Fibroblast of the conjunctiva (primary cell): ENCODE results near the gene SPPL2B.

Source experiments
- DNase-seq: peaks from one replicate; pipeline ENCODE4 v3.0.0-alpha.2; 2010; ENCODE audit warnings: low read depth

The SPPL2B gene

DNA sequence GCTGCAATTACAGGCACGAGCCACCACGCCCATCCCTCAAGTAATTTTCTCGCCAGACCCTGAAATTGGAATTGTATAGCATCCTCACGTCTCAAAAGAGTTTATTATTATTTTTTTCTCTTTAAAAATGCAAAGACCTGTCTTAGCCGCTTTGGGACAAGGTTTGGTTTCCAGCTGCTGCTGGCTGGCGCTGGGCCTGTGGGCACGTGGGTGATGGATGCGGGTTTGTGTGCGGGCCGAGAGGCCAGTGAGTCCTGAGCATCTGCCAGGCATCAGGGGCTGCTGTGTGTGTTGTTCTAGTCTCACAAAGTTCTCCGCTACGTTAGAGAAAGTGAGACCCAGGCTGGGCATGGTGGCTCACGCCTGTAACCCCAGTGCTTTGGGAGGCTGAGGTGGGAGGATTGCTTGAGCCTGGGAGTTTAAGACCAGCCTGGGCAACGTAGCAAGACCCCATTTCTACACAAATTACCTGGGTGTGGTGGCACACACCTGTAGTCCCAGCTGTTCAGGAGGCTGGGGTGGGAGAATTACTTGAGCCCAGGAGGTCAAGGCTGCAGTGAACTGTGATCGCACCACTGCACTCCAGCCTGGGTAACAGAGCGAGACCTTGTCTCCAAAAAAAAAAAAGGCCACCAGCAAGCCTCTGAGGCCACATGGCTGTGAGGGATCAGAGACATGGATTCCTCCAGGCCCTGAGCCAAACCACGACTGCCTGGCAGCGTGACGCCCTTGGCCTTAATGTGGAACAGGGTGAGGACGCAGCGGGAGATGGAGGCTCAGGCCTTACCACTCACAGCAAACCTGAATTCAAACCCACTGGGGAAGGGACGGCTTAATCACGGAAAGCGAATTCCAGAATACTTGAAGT is 26.9 kb downstream of the SPPL2B start:
- DNase-seq: no peak

DNA sequence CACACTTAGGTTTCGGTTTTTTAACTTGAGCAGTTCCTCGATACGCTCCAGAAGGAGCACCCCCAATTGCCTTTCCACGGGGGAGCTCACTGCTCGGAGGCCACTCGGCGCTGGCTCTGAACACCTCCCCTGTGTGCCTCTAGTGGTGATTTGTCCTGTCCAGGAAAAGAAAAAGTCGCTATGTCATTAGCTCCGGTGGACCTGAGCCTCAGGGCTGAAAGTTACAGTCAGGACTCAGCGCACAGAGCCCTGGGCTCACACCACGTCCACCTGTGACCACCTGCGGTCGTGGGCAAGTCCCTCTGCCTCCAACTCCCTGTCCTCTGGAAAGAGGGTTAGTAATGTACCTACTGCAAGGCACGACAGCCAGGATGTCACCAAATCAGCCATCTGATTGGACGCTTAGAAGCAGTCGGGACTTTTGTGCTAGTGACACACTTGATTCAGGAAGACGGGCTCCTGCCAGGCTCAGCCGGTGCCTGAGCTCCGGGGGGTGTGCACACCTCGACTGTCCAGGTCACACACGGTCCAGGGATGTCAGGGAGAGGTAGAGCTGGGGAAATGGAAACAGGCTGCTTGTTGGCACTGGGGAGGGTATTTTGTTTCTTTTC is 27.7 kb downstream of the SPPL2B start:
- DNase-seq: no peak

DNA sequence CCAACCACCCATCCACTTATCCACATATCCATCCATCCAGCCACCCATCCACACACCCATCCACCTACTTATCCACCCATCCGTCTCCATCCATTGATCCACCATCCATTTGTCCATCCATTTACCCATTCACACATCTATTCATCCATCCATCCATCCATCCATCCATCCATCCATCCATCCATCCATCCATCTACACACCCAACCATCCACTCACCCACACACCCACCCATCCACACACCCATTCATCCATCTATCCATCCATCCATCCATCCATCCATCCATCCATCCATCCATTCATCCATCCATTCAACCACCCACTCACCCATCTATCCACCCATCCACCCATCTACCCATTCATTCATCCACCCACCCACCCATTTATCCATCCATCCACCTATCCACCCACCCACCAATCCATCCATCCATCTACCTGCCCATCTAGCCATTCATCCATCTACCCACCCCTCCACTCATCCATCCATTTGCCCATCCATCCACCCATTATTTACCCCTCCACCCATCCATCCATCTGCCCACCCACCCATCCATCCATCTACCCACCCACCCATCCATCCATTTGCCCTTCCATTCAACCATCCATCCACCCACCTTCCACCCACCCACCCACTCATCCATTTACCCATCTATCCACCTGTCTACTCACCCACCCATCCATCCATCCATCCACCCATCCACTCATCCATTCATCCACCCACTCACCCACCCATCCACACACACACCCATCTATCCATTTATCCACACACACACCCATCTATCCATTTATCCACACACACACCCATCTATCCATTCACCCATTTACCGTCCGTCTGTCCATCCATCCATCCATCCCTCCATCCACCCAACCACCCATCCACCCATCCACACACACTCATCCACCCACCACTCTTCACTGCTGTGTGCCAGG is 29.1 kb downstream of the SPPL2B start:
- DNase-seq: no peak

DNA sequence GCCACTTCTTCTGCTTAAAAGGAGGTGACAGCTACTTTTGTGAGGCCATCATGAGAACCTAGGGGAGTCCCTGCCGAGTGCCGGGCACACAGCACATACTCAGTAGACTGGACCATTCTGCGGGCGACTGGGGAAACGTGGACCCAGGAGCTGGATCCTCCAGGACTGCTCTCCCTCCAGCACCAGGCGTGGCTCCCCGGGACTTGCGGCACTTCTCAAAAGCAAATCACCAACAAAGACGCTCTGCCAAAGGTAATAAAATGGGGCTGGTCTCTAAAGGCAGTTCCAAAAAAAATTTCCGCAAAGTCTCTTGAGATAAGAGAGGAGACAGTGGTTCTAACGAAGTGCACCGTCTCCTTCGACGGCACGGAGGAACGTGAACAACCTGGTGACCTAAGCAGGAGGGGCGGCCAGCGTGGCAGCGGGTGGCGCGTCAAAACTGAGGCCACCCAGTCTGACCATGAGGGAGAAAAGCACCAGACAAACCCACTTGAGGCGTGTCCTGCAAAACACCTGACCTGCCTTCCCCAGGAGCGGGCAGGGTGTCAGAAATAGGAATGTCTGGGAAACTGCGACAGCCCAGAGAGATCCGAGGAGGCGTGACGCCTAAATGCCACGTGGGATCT is 30.2 kb downstream of the SPPL2B start:
- no peak for DNase-seq

DNA sequence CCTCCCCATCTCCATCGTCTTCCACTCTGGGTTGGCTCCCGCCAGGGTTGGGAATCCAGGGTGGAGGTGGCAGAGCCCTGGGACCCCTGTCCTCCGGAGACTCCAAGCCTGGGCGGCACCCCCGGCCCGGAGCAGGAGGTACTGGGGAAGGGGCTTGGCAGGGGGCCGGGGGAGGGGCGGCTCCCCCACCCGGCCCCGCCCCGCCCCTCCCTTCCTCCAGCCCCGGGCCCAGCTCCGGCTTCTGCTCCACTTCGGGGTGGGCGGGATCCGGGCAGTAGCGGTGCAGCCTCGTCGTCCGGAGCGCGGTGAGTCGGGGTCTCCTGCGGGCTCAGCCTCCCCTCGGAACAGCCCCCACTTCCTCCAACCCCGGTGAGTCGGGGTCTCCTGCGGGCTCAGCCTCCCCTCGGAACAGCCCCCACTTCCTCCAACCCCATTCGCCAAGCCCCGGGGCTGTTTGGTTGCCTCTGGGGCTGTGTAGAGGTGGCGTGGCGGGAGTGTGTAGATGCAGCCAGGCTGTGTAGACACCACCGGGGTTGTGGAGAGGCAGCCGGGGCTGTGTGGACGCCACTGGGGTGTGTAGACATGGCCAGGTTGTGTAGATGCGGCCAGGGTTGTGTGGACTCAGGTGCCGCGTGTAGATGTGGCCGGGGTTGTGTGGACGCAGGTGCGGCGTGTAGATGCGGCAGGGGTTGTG is 31.7 kb downstream of the SPPL2B start, which contains the start of gene TMPRSS9:
TMPRSS9 (plus strand) TSS at position 274 of the 694 bp plus-strand sequence. CDS start 29,521 bp downstream, outside the sequence.
- no peak for DNase-seq

DNA sequence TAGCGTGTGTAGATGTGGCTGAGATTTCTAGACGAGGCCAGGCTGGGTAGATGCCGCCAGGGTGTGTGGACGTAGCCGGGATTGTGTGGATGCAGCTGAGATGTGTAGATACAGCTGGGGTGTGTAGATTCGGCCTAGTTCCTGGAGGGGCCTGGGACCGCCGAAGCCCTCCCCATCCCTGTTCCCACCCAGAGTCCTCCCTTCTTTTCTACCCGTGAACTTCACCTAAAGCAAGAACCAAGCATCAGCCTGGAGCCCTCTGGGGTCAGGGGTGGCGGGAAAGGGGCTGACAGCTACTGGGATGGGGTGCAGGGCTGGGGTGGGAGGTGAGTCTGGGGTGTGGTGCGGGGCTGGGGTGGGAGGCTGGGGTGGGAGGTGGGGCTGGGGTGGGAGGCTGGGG is 32.3 kb downstream of the SPPL2B start:
- DNase-seq: no peak

DNA sequence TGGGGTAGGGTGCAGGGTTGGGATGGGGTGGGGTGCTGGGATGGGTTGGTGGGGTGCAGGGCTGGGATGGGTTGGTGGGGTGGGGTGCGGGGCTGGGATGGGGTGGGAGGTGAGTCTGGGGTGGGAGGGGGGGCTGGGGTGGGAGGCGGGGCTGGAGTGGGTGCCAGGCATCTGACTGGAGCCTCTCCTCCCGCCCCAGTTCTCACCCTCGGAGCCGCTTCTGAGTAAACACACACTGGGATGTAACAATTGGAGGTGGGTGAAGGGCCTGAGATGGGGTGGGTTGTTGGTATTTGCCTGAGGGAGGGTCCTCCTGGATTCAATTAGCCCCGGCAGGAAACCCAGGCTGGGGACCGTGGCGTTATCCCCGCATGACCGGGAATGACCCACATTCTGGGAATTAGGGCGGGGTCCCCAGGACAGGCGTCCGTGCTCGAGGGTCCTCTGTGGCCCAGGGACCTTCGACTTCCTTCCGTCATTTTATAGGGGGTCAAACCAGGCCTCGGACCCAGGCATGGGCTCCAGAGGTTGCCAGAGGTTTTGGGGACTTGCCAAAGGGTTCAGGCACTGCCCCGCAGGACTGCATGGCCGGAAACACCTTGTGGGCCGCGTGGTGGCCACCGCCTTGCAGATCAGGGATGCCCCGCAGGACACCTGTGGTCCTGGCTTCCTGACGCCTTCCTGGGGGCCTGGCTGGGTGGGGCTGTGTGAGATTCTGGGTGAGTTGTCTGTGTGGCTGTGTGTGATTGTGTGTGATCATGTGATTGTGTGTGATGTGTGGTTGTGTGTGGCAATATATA is 33.0 kb downstream of the SPPL2B start:
- DNase-seq: no peak

DNA sequence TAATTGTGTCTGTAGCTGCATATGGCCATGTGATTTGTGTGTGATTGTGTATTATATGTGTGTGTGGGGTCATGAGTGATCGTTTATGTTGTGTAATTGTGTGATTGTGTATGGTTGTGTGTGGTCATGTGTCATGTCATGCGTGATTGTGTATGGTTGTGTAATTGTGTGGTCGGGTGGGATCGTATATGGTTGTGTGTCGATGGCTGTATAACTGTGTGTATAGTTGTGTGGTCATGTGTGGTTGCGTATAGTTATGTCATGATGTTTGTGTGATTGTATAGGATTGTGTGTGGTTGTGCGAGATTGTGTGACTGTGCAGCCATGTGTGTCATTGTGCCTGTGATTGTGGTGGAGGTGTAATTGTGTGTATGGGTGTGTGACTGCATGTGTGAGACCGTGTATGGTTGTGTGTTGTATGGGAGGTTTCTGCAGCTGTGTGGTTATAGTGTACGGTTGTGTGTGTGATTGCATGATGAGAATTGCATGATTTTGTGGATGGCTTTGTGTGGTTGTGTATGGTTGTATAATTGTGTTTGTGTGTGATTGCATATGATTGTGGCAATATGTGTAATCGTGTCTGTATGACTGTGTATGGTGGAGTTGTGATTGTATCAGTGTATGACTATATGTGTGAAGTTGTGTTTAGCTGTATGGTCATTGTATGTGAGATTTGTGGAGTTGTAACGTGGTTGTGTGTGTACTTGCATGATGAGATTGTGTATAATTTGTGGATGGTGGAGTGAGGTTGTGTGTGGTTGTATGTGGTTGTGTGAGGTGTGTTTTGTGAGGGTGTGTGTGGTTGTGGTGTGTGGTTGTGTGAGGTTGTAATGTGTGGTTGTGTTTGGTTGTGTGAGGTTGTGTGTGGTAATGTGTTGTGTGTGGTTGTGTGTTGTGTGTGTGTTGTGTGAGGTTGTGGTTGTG is 33.8 kb downstream of the SPPL2B start:
- no peak for DNase-seq

DNA sequence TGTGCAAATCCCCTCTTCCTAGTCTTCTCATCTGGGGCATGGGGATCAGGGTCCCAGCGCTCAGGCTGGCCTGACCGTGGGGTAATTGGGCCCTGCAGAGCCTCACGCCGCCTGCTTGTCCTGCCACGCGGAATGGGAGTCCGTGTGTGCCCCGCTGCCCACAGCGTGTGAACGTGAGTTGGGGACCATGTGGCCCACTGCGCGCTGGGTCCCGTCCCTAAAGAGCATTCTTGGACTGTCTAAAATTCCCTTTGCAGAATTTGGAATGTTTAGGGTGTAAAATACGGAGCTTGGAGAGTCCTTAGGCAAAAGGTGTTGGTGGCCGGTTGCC is 34.5 kb downstream of the SPPL2B start:
- no peak for DNase-seq

DNA sequence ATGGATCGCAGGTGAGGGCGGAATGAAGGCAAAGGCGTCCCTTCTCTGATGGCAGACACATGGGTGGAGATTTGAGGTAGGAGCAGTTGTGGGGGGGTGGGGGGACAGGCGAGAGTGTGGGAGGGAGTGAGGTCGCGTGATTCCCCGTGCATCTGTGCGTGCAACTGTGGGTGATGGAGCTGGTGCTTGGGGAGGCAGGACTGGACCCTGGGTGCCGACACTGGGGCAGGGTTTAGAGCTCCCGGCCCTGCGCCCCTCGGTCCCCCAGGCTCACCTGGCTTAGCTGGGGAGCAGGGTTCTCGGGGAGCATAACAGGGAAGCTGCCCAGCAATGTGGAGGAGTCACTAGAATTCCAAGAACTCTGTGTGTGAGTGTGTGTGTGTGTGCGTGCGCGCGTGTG is 34.9 kb downstream of the SPPL2B start:
- DNase-seq: no peak

DNA sequence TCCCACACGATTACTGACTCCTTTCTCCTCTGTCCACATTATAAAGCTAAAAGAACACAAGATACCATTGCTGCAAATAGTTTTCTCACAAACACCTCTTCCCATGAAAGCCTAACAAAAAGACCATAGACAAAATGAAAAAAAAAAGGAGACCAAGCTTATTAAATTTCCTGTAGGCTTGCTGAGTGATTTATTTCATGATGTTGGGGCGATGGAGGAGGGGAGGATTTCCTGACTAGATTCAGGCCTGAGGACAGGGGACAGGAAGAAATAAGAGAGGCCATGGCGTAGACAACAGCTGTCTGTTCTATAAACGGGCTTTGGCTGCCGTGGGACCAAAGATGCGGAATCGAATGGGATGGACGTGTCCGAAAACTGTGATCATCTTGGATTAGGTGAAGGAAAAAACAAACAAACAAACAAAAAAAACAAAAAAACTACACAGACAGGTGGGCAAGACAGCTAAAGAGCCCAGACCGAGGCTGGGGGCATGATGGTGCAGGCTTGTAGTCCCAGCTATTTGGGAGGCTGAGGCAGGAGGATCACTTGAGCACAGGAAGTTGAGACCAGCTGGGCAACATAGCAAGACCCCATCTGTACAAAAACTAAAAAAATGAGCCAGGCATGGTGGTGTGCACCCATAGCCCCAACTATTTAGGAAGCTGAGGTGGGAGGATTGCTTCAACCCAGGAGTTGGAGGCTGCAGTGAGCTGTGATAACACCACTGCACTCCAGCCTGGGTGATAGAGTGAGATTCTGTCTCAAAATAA is 36.9 kb downstream of the SPPL2B start:
- no peak for DNase-seq

DNA sequence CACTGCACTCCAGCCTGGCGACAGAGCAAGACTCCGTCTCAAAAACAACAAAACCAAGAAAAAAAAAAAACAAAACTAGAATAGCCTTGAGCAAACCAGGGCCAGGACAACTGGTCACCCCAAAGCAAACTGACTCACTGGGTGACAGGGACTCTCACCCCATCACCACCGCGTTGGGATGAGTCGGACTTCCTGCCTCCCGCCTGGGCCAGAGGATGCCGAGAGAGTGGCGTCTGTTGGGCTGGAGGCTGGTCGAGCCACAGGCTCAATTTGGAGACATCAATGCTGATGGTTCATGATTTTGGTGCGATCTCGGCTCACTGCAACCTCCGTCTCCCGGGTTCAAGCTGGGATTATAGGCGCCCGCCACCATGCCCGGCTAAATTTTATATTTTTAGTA is 43.2 kb downstream of the SPPL2B start:
- DNase-seq: no peak

DNA sequence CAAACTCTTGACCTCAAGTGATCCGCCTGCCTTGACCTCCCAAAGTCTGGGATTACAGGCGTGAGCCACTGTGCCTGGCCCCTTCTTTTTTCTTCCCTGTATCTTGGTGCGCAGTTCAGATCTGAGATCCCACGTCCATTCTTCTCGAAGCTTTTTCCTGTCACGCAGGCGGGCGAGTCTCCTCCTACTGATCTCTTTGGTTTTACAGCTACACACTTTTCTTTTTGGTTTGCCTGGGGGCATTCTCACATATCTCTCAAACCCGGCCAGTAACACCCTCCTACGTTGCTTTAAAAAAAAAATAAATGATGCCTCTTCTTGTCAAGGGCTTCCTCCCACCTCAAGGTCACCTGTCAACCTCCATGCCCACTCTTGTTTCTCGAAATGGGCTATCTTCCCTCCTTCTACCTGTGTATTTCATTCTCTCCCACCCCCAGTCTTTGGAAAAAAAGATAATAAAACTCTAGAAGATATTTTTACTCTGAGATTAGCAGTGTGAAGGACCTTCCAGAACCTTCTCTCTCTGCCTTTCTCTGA is 43.7 kb downstream of the SPPL2B start:
- DNase-seq: no peak

DNA sequence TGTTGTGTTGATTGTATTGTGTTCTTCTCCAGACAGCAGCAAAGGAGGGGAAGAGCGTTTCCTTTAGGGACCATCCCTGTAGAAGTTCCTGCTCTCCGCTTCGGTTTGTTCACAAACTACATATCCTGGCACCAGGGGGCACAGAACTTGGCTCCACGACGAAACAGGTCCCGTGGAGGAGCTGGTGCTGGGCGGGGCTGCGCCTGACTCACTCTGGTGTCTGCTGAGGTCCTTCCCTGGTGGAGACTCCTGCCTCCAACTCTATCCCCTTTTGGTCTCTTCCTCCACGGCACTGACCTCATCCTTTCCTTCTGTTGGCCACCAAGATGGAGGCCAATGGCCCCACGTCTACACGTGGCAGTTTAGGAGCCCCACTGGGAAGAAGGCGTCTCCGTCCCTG is 46.3 kb downstream of the SPPL2B start:
- no peak for DNase-seq

DNA sequence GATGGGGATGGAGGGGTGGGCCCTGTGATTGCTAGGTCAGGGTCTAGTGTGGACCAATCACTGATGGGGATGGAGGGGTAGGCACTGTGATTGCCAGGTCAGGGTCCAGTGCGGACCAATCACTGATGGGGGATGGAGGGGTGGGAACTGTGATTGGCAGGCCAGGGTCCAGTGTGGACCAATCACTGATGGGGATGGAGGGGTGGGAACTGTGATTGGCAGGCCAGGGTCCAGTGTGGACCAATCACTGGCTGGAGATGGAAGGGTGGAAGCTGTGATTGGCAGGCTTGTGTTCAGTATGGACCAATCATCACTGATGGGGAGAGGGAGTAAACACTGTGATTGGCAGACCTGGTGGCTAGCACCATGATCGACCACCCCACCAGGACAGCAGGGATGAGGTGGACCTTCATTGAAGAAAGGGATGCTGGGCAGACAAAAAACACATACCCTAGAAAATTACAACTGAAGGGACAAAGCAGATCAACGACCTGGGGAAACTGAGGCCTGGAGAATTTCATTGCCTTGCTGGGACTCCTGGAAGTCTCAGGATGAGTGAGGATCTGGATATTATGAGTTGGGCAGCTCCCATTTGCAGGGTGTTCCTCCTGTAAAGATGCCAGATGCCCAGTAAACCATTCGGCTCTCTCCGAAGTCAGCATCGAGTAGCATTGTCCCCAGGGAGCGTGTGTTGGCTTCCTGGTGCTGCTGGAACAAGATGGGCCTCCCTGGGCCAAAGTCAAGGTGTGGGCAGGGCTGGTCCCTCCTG is 47.1 kb downstream of the SPPL2B start:
- DNase-seq: no peak

DNA sequence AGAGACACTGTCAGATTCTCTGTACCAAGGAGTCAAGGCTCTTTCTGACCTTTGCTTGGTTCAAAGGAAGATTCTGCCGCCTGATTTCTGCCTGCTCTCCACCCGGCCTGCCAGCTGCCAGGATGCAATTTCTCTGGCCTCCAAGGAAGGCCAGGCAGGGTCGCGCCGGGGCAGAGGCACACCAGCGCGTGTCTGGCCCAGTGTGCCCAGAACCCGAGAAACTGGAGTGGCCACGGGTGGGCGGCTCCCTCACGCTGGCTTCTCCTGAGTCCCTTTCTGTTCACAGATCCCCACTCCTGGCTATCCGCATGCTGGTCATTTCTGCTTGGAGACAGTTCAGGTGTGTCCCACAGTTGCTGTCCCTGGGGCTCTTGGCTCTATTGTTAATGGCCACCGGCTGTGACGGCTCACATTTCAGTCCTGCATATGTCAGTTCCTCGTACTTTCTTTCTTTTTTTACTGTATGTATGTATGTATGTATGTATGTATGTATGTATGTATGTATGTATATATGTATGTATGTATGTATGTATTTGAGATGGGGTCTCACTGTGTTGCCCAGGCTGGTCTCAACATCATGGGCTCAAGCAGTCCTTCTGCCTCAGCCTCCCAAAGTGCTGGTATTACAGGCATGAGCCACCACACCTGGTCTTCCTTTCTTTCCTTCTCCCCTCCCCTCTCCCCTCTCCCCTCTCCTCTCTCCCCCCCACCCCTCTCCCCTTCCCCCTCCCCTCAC is 48.5 kb downstream of the SPPL2B start:
- DNase-seq: no peak

DNA sequence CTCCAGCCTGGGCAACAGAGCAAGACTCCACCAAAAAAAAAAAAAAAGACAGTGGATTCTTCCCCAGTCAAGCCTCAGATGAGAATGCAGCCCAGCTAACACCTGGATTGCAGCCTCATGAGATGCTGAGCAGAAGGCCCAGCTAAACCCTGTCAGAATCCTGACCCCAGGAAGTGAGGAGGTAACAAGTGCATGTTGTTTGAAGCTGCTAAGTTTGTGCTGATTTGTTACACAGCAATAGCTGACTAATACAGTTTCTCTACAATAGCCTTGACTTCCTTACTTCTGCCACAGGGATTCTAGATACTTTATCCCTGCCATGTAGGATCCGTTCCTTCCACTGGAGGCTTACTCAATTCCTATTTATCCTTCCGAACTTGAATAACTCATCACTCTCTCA is 52.1 kb downstream of the SPPL2B start:
- DNase-seq: no peak
